IMR-90 (cell line): ENCODE measurements around the gene KPTN. TPM values are rescaled to one million over a fixed set of nuclear protein-coding genes. Genes with fewer than 3 reads are reported as not detected.

Experiments used
- ATAC-seq: fragments of 200-7000 bp; cut with Tn5 transposase; 2 replicates; pipeline ENCODE4 v1.9.1; 2020; ENCODE audit warnings: low read depth, mild to moderate bottlenecking, moderate library complexity
- BruUV-seq: library from RNA; stranded (reverse); fragments of 400-500 nt; replicated peaks from 2 replicates; lab custom pipeline; 2021; lab: Mats Ljungman, UMichigan
- CTCF ChIA-PET: fragments of 300-600 bp; formaldehyde crosslinking; extraction: SDS; loops from one replicate; lab custom pipeline; 2021; ENCODE audit warnings: antibody characterized with exemption; lab: Yijun Ruan, JAX
- POLR2A ChIA-PET: fragments of 300-600 bp; sonication (Branson Sonifier 250); formaldehyde crosslinking; loops from one replicate; lab custom pipeline; 2022; ENCODE audit warnings: antibody characterized with exemption; ENCODE audit not compliant: unreplicated experiment; lab: Charles Lee
- DNase-seq: peaks from one replicate; pipeline ENCODE4 v3.0.0; 2013
- H2AFZ ChIP-seq: replicated peaks from 2 replicates; pipeline ENCODE3; 2013; ENCODE audit warnings: low read length, mild to moderate bottlenecking; ENCODE audit not compliant: poor library complexity
- H2AK5ac ChIP-seq: 2 replicates; pipeline ENCODE4 v1.6.1; 2013; ENCODE audit warnings: low read depth, low read length, inconsistent platforms
- H2AK9ac ChIP-seq: replicated peaks from 2 replicates; pipeline ENCODE3; 2013; ENCODE audit warnings: mild to moderate bottlenecking, low read depth, low read length, moderate library complexity; ENCODE audit not compliant: poor library complexity
- H2BK120ac ChIP-seq: 2 replicates; pipeline ENCODE4 v1.6.1; 2013; ENCODE audit warnings: low read depth, low read length, inconsistent platforms
- H2BK15ac ChIP-seq: 3 replicates; pipeline ENCODE4 v1.6.1; 2013; ENCODE audit warnings: low read depth, low read length, inconsistent platforms
- H2BK20ac ChIP-seq: 2 replicates; pipeline ENCODE4 v1.6.1; 2013; ENCODE audit warnings: low read depth, mild to moderate bottlenecking, inconsistent platforms, low read length, moderate library complexity
- H2BK5ac ChIP-seq: 2 replicates; pipeline ENCODE4 v1.6.1; 2013; ENCODE audit warnings: mild to moderate bottlenecking, low read depth, low read length, inconsistent platforms; ENCODE audit not compliant: poor library complexity, severe bottlenecking
- H3K14ac ChIP-seq: replicated peaks from 2 replicates; pipeline ENCODE4 v1.6.1; 2013; ENCODE audit warnings: low read depth, low read length, inconsistent platforms
- H3K18ac ChIP-seq: 2 replicates; pipeline ENCODE4 v1.6.1; 2013; ENCODE audit warnings: low read depth, low read length, control low read depth
- H3K23ac ChIP-seq: 2 replicates; pipeline ENCODE4 v1.6.1; 2013; ENCODE audit warnings: low read depth, low read length, inconsistent platforms
- H3K27ac ChIP-seq: 2 replicates; pipeline ENCODE4 v1.5.1; 2013; ENCODE audit warnings: mild to moderate bottlenecking, control low read depth, low read length; ENCODE audit not compliant: insufficient read depth
- H3K27me3 ChIP-seq: 2 replicates; pipeline ENCODE4 v1.6.1; 2013; ENCODE audit warnings: low read length; ENCODE audit not compliant: control insufficient read depth, insufficient read depth
- H3K36me3 ChIP-seq: 2 replicates; pipeline ENCODE4 v1.6.1; 2013; ENCODE audit warnings: low read length, mixed read lengths; ENCODE audit not compliant: control insufficient read depth, insufficient read depth
- H3K4ac ChIP-seq: 2 replicates; pipeline ENCODE4 v1.6.1; 2013; ENCODE audit warnings: low read depth, low read length, inconsistent platforms
- H3K4me1 ChIP-seq: 2 replicates; pipeline ENCODE4 v1.6.1; 2013; ENCODE audit warnings: low read length, mixed read lengths; ENCODE audit not compliant: control insufficient read depth, insufficient read depth
- H3K4me2 ChIP-seq: 2 replicates; pipeline ENCODE4 v1.6.1; 2013; ENCODE audit warnings: low read depth, mild to moderate bottlenecking, control low read depth, low read length, moderate library complexity
- H3K4me3 ChIP-seq: 2 replicates; pipeline ENCODE4 v1.5.1; 2013; ENCODE audit warnings: low read depth, mild to moderate bottlenecking, control low read depth, low read length, moderate library complexity; ENCODE audit not compliant: insufficient read depth
- H3K56ac ChIP-seq: 2 replicates; pipeline ENCODE4 v1.6.1; 2013; ENCODE audit warnings: low read length, inconsistent platforms; ENCODE audit not compliant: insufficient read depth; ENCODE audit errors: extremely low read depth
- H3K79me1 ChIP-seq, 2 experiments: 2 replicates each; pipeline ENCODE4 v1.6.1; 2013; ENCODE audit warnings: low read length in 2 of 2, inconsistent platforms in 1 of 2, low read depth in 1 of 2
- H3K9ac ChIP-seq: 2 replicates; pipeline ENCODE4 v1.6.1; 2013; ENCODE audit warnings: low read depth, low read length, control low read depth
- H3K9me1 ChIP-seq: 2 replicates; pipeline ENCODE4 v1.6.1; 2013; ENCODE audit warnings: low read length, inconsistent platforms; ENCODE audit not compliant: insufficient read depth
- H3K9me3 ChIP-seq: 2 replicates; pipeline ENCODE4 v1.6.1; 2013; ENCODE audit warnings: low read length; ENCODE audit not compliant: control insufficient read depth, insufficient read depth
- H4K20me1 ChIP-seq: 2 replicates; pipeline ENCODE4 v1.6.1; 2013; ENCODE audit warnings: low read length, inconsistent platforms; ENCODE audit not compliant: insufficient read depth
- H4K5ac ChIP-seq: 2 replicates; pipeline ENCODE4 v1.6.1; 2013; ENCODE audit warnings: mild to moderate bottlenecking, low read depth, low read length, control low read depth
- H4K8ac ChIP-seq, 2 experiments: 2 replicates each; pipeline ENCODE4 v1.6.1; 2013; ENCODE audit warnings: low read depth in 2 of 2, low read length in 2 of 2, control low read depth in 1 of 2, inconsistent platforms in 1 of 2
- H4K91ac ChIP-seq: 2 replicates; pipeline ENCODE4 v1.6.1; 2013; ENCODE audit warnings: low read depth, low read length, inconsistent platforms; ENCODE audit not compliant: insufficient read depth
- BHLHE40 ChIP-seq: fragments of 150-350 bp; IDR thresholded peaks from 2 replicates; pipeline ENCODE4 v1.6.1; 2016; ENCODE audit warnings: mild to moderate bottlenecking, low read depth, low read length
- CEBPB ChIP-seq: IDR thresholded peaks from 2 replicates; pipeline ENCODE4 v1.6.1; 2012; ENCODE audit warnings: low read depth, low read length, improper control_type of control experiment
- CHD1 ChIP-seq: IDR thresholded peaks from 2 replicates; pipeline ENCODE4 v1.6.1; 2012; ENCODE audit warnings: low read depth, low read length, improper control_type of control experiment
- CTCF ChIP-seq: conservative IDR thresholded peaks from 2 replicates; pipeline ENCODE4 v1.5.1; 2012; ENCODE audit warnings: mild to moderate bottlenecking, low read depth, low read length, improper control_type of control experiment
- ELK1 ChIP-seq: fragments of 150-350 bp; IDR thresholded peaks from 2 replicates; pipeline ENCODE4 v1.6.1; 2016; ENCODE audit warnings: low read depth, mild to moderate bottlenecking, low read length, moderate library complexity, borderline replicate concordance
- FOS ChIP-seq: fragments of 150-350 bp; IDR thresholded peaks from 2 replicates; pipeline ENCODE4 v1.6.1; 2016; ENCODE audit warnings: low read depth, low read length
- MAFK ChIP-seq: IDR thresholded peaks from 2 replicates; pipeline ENCODE4 v1.6.1; 2012; ENCODE audit warnings: low read depth, low read length, improper control_type of control experiment
- MAZ ChIP-seq: IDR thresholded peaks from 2 replicates; pipeline ENCODE4 v1.6.1; 2012; ENCODE audit warnings: low read depth, mild to moderate bottlenecking, low read length, improper control_type of control experiment, moderate library complexity, borderline replicate concordance
- MXI1 ChIP-seq: IDR thresholded peaks from 2 replicates; pipeline ENCODE4 v1.6.1; 2012; ENCODE audit warnings: low read depth, mild to moderate bottlenecking, low read length, moderate library complexity, borderline replicate concordance
- NFE2L2 ChIP-seq: fragments of 150-350 bp; IDR thresholded peaks from 2 replicates; pipeline ENCODE4 v1.6.1; 2016; ENCODE audit warnings: low read depth, mild to moderate bottlenecking, low read length
- POLR2A ChIP-seq: IDR thresholded peaks from 2 replicates; pipeline ENCODE4 v1.6.1; 2012; ENCODE audit warnings: mild to moderate bottlenecking, low read depth, low read length
- RAD21 ChIP-seq: IDR thresholded peaks from 2 replicates; pipeline ENCODE4 v1.6.1; 2012; ENCODE audit warnings: low read length, improper control_type of control experiment
- RCOR1 ChIP-seq: IDR thresholded peaks from 2 replicates; pipeline ENCODE4 v1.6.1; 2012; ENCODE audit warnings: mild to moderate bottlenecking, low read length, improper control_type of control experiment; ENCODE audit not compliant: insufficient replicate concordance
- RFX5 ChIP-seq: IDR thresholded peaks from 2 replicates; pipeline ENCODE4 v1.8.0; 2012; ENCODE audit warnings: low read depth, mild to moderate bottlenecking, low read length, moderate library complexity
- SMC3 ChIP-seq: fragments of 150-350 bp; IDR thresholded peaks from 2 replicates; pipeline ENCODE4 v1.6.1; 2016; ENCODE audit warnings: low read depth, mild to moderate bottlenecking, antibody characterized with exemption, low read length, moderate library complexity
- USF2 ChIP-seq: fragments of 150-350 bp; IDR thresholded peaks from 2 replicates; pipeline ENCODE4 v1.6.1; 2017; ENCODE audit warnings: mild to moderate bottlenecking, antibody characterized with exemption, low read length, low read depth
- WGBS, 2 experiments: methylation state at CpG; one replicate each; pipeline versions ENCODE4 v1.1.5 to v1.1.7; 2013; ENCODE audit warnings: missing lambda C conversion rate in 2 of 2; ENCODE audit not compliant: insufficient read length in 1 of 2; ENCODE audit errors: extremely low coverage in 2 of 2; 5-methylcytosine and 5-hydroxymethylcytosine counted together
- dilution Hi-C: fragments of 300-500 bp; cut with HindIII; formaldehyde crosslinking; loops from one replicate; pipeline ENCODE4 v1.14.3; 2018; ENCODE audit warnings: low sequenced_read_pairs; ENCODE audit not compliant: unreplicated experiment
- in situ Hi-C: fragments of 300-500 bp; cut with MboI; formaldehyde crosslinking; loops from 3 replicates; pipeline ENCODE4 v1.14.3; 2019; ENCODE audit warnings: low sequenced_read_pairs, inconsistent platforms, mixed read lengths
- intact Hi-C: fragments of 100-400 bp; cut with micrococcal nuclease; formaldehyde crosslinking; loops from 2 replicates; pipeline ENCODE4 v1.10.0; 2022
- polyA plus RNA-seq, 3 experiments: library from polyadenylated mRNA; depleted of rRNA; stranded (reverse); fragments of >200 nt; gene quantifications; 2 replicates each; pipeline ENCODE4 v1.2.3, GENCODE V29; 2012; ENCODE audit warnings: low replicate concordance in 1 of 3
- total RNA-seq: library from RNA; depleted of rRNA; stranded (reverse); fragments of >200 nt; gene quantifications from 2 replicates; pipeline ENCODE4 v1.2.3, GENCODE V29; 2012

KPTN gene
- total and polyA plus RNA-seq, 2 of the 4 experiments (the other 2 are of a cell fraction), result 4.1 to 15.4 TPM

GRCh38 chr19:47509170-47509847 lies 25.3 kb upstream of the KPTN start:
- H2AK9ac ChIP-seq, result no peak overlapping the region
- no peak for ATAC-seq
- intact Hi-C loops (no loop called here), dilution Hi-C loops (no loop called here), in situ Hi-C loops (no loop called here)
- no peak overlapping the region for H3K4me2 ChIP-seq
- 89% methylated on average over 9 of the region's 20 CpGs; no CpG with 5 or more reads in 1 of the 2 experiments for WGBS, 2 experiments
- no peak for TF ChIP-seq USF2
- TF ChIP-seq RAD21, result no peak
- TF ChIP-seq SMC3, result no peak
- no peak for TF ChIP-seq CEBPB
- no peak for TF ChIP-seq RFX5
- no peak for TF ChIP-seq MAFK
- TF ChIP-seq CTCF, result no peak
- no peak for TF ChIP-seq NFE2L2
- no peak for TF ChIP-seq ELK1
- TF ChIP-seq FOS, result no peak
- TF ChIP-seq RCOR1, result no peak
- no peak for TF ChIP-seq POLR2A
- no peak for TF ChIP-seq MAZ
- no peak for TF ChIP-seq CHD1
- TF ChIP-seq BHLHE40, result no peak
- no peak for TF ChIP-seq MXI1
- H4K8ac ChIP-seq, result no peak overlapping the region
- no peak overlapping the region for H2AK5ac ChIP-seq
- no peak overlapping the region for H3K27ac ChIP-seq
- no peak overlapping the region for H3K4ac ChIP-seq
- peaks cover 20% of the 10 kb centered on the region for H3K9me1 ChIP-seq
- H4K5ac ChIP-seq, result no peak overlapping the region
- H2BK20ac ChIP-seq, result no peak overlapping the region
- BruUV-seq, result no TSS peak
- H3K4me1 ChIP-seq, result peaks cover 18% of the 10 kb centered on the region
- H2BK120ac ChIP-seq, result no peak overlapping the region
- POLR2A ChIA-PET, result no interaction called here
- no peak overlapping the region for H3K9ac ChIP-seq
- no peak overlapping the region for H4K91ac ChIP-seq
- no peaks in the 10 kb centered on the region for H3K9me3 ChIP-seq
- H3K14ac ChIP-seq, result no peak overlapping the region
- no peak overlapping the region for H3K4me3 ChIP-seq
- no peak for DNase-seq
- H2BK5ac ChIP-seq, result no peak overlapping the region
- no peak overlapping the region for H3K56ac ChIP-seq
- peaks cover 3% of the 10 kb centered on the region for H3K36me3 ChIP-seq
- no peak overlapping the region for H3K23ac ChIP-seq
- H2AFZ ChIP-seq, result no peak overlapping the region
- H3K18ac ChIP-seq, result no peak overlapping the region
- no peak overlapping the region for H2BK15ac ChIP-seq
- peaks cover 75% of the 10 kb centered on the region for H4K20me1 ChIP-seq
- CTCF ChIA-PET, result interaction anchor here (1.6 kb wide), 1 partner anchor 190 kb away, joined by 3 read pairs; no protein-coding TSS in a partner anchor
- H3K27me3 ChIP-seq, result no peaks in the 10 kb centered on the region
- peaks cover 37 to 92% of the 10 kb centered on the region in 2 experiments for H3K79me1 ChIP-seq
